ENCODE data around the gene KRT84.

DNA sequence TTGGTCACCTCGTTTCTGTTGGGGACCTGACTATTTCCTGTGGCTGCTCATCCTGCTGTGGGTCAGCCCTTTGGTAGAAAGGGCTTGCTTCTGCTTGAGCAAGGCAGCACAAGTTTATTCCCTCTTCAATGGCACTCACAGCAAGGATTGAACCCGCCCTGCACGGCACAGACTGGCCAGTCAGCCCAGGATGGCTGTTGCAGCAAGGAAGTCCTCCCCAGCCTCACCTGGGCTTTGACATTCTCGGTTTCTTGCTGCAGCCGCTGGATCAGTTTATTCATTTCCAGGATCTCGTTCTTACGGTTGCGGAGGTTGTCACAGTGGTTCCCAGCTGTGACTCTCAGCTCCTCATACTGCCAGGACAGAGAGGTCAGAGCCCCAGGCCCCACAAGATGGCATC lies 11.2 kb upstream of the KRT84 start:
- TF ChIP-seq CTCF (conservative IDR thresholded peaks at IDR 0.05 in 1 of 2, IDR thresholded peaks at IDR 0.05 in 1 of 2; ENCODE audit: extremely low read depth in 1 of 2, insufficient read depth in 1 of 2, low read depth in 1 of 2, low read length in 2 of 2) (no peak), EZH2 (IDR thresholded peaks at IDR 0.05; ENCODE audit: borderline replicate concordance, low read length) (no peak)
